GM23248 (cell line): ENCODE measurements around the gene BRINP1. TPM values are rescaled to one million over a fixed set of nuclear protein-coding genes. Genes with fewer than 3 reads are reported as not detected.
A peak's percentile ranks its signal among the peaks of the same experiment; 100 is the strongest.

ENCODE experiments used
- DNase-seq: peaks from one replicate; pipeline ENCODE4 v3.0.0-alpha.2; 2015
- H2AFZ ChIP-seq: fragments of 200-600 bp; sonication (generic); 2 replicates; pipeline ENCODE4 v1.6.1; 2016; ENCODE audit warnings: antibody characterized with exemption
- H3F3A ChIP-seq: fragments of 200-600 bp; sonication (generic); 2 replicates; pipeline ENCODE4 v1.6.1; 2016; ENCODE audit warnings: mild to moderate bottlenecking, antibody characterized with exemption, mixed run types; ENCODE audit not compliant: insufficient read depth
- H3K27ac ChIP-seq: fragments of 200-600 bp; sonication (generic); 2 replicates; pipeline ENCODE4 v1.5.1; 2016; ENCODE audit warnings: mild to moderate bottlenecking
- H3K27me3 ChIP-seq: fragments of 200-600 bp; sonication (generic); replicated peaks from 2 replicates; pipeline ENCODE4 v1.6.1; 2016; ENCODE audit warnings: mild to moderate bottlenecking; ENCODE audit not compliant: insufficient read depth
- H3K36me3 ChIP-seq: fragments of 200-600 bp; sonication (generic); 2 replicates; pipeline ENCODE4 v1.6.1; 2016; ENCODE audit warnings: low read depth, mild to moderate bottlenecking
- H3K4me1 ChIP-seq: fragments of 200-600 bp; sonication (generic); 2 replicates; pipeline ENCODE4 v1.6.1; 2016; ENCODE audit warnings: mild to moderate bottlenecking; ENCODE audit not compliant: insufficient read depth
- H3K4me2 ChIP-seq: fragments of 200-600 bp; sonication (generic); one replicate; pipeline ENCODE4 v1.6.1; 2016; ENCODE audit warnings: mild to moderate bottlenecking; ENCODE audit not compliant: unreplicated experiment
- H3K4me3 ChIP-seq: fragments of 200-600 bp; sonication (generic); 2 replicates; pipeline ENCODE4 v1.5.1; 2016; ENCODE audit warnings: mild to moderate bottlenecking
- H3K79me2 ChIP-seq: fragments of 200-600 bp; sonication (generic); 2 replicates; pipeline ENCODE4 v1.6.1; 2016; ENCODE audit warnings: mild to moderate bottlenecking; ENCODE audit not compliant: insufficient read depth
- H3K9ac ChIP-seq: fragments of 200-600 bp; sonication (generic); 2 replicates; pipeline ENCODE4 v1.6.1; 2016; ENCODE audit warnings: mild to moderate bottlenecking
- H3K9me2 ChIP-seq: fragments of 200-600 bp; sonication (generic); 2 replicates; pipeline ENCODE4 v1.6.1; 2016; ENCODE audit warnings: mixed run types, mild to moderate bottlenecking, moderate library complexity; ENCODE audit not compliant: insufficient read depth
- H3K9me3 ChIP-seq: fragments of 200-600 bp; sonication (generic); one replicate; pipeline ENCODE4 v1.6.1; 2017; ENCODE audit warnings: low read depth
- H4K20me1 ChIP-seq: fragments of 200-600 bp; sonication (generic); 2 replicates; pipeline ENCODE4 v1.6.0; 2016; ENCODE audit not compliant: insufficient read depth
- EZH2 ChIP-seq: fragments of 200-600 bp; sonication (generic); IDR thresholded peaks from 2 replicates; pipeline ENCODE4 v1.6.1; 2018; ENCODE audit warnings: antibody characterized with exemption, mild to moderate bottlenecking; ENCODE audit not compliant: insufficient read depth, poor library complexity, severe bottlenecking
- EZH2phosphoT487 ChIP-seq: fragments of 200-600 bp; sonication (generic); IDR thresholded peaks from 2 replicates; pipeline ENCODE4 v1.6.1; 2018; ENCODE audit warnings: antibody characterized with exemption, moderate library complexity, mild to moderate bottlenecking, low read depth; ENCODE audit not compliant: insufficient read depth
- WGBS, 2 experiments: methylation state at CpG; one replicate each; pipeline ENCODE4 v1.1.6; 2015 to 2017; ENCODE audit warnings: low lambda C conversion rate in 2 of 2, low coverage in 1 of 2; ENCODE audit errors: missing lambda C conversion rate in 2 of 2; 5-methylcytosine and 5-hydroxymethylcytosine counted together
- in situ Hi-C: fragments of 300-500 bp; cut with MboI; formaldehyde crosslinking; loops from 2 replicates; pipeline ENCODE4 v1.15.0; 2020
- polyA plus RNA-seq: library from polyadenylated mRNA; unstranded; fragments of >200 nt; fragmentation: Nextera tagmentation; extraction: Ambion mirVana; gene quantifications from 2 replicates; pipeline ENCODE4 v1.2.1, GENCODE V29; 2016
- total RNA-seq: library from RNA; depleted of rRNA; stranded (reverse); fragments of >200 nt; shearing (Covaris generic); gene quantifications from 2 replicates; pipeline ENCODE4 v1.2.3, GENCODE V29; 2014

Gene BRINP1
- total and polyA plus RNA-seq, 2 experiments from 2014 or later: 6.0 to 9.0 TPM

GRCh38 chr9:119357336-119358096 lies 11.7 kb downstream of the BRINP1 start:
- Histone ChIP-seq H3K27ac (no peak overlapping the region), H4K20me1 (no peaks in the 10 kb centered on the region), H3F3A (no peaks in the 10 kb centered on the region), H3K79me2 (no peaks in the 10 kb centered on the region), H3K9me2 (no peaks in the 10 kb centered on the region), H3K9ac (no peak overlapping the region), H3K9me3 (no peaks in the 10 kb centered on the region), H3K4me2 (no peak overlapping the region), H2AFZ (no peak overlapping the region), H3K27me3 (no peaks in the 10 kb centered on the region), H3K4me3 (no peak overlapping the region), H3K4me1 (no peaks in the 10 kb centered on the region), H3K36me3 (no peaks in the 10 kb centered on the region)
- DNase-seq: no peak
- TF ChIP-seq EZH2phosphoT487: no peak
- no peak for TF ChIP-seq EZH2
- in situ Hi-C loops: loop anchor here (25.0 kb wide), 1 partner anchor 1130 kb away; no protein-coding TSS in a partner anchor
- WGBS, 2 experiments: 0 to 2% methylated on average over 2 of the region's 2 CpGs

DNA sequence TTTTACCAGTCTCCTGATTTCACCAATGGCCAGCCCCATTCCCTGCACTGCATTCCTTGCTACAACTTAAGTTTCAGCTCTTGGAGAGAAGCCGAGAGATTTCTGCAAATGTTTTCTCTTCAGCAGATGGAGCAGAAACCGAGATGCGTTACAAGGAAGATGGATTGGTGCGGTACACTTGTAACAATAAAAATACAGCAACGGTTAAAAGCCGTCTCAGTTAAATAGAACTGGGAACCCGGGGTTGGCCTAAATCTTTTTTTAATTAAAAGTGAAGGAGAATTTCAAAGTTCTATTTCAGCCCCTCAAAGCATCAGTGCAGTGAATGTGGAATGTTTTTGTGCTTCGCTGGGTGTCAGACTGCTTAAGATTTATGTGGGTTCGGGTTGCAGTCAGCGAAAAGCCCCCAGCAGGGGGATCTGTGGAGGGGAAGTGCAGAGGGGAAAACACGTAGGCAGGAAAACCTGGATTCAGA lies 19.8 kb downstream of the BRINP1 start:
- H3K4me3 ChIP-seq: no peak overlapping the region; the same call in 1 of the 2 replicates
- WGBS, 2 experiments: 6 to 11% methylated on average over 11 of the region's 11 CpGs
- peak overlapping the region; percentile 46; the same call in 1 of the 2 replicates for H2AFZ ChIP-seq
- H3K4me2 ChIP-seq: peak overlapping the region; percentile 66
- no peaks in the 10 kb centered on the region for H4K20me1 ChIP-seq
- H3K4me1 ChIP-seq: no peaks in the 10 kb centered on the region
- no peaks in the 10 kb centered on the region for H3K79me2 ChIP-seq
- peak; percentile 41 for DNase-seq
- no peaks in the 10 kb centered on the region for H3K36me3 ChIP-seq
- H3K9me3 ChIP-seq: no peaks in the 10 kb centered on the region
- no peak overlapping the region for H3K27ac ChIP-seq
- H3K9ac ChIP-seq: no peak overlapping the region
- no peaks in the 10 kb centered on the region for H3K27me3 ChIP-seq
- TF ChIP-seq EZH2 (no peak), EZH2phosphoT487 (no peak)
- H3F3A ChIP-seq: no peaks in the 10 kb centered on the region
- H3K9me2 ChIP-seq: no peaks in the 10 kb centered on the region
- in situ Hi-C loops: no loop called here

DNA sequence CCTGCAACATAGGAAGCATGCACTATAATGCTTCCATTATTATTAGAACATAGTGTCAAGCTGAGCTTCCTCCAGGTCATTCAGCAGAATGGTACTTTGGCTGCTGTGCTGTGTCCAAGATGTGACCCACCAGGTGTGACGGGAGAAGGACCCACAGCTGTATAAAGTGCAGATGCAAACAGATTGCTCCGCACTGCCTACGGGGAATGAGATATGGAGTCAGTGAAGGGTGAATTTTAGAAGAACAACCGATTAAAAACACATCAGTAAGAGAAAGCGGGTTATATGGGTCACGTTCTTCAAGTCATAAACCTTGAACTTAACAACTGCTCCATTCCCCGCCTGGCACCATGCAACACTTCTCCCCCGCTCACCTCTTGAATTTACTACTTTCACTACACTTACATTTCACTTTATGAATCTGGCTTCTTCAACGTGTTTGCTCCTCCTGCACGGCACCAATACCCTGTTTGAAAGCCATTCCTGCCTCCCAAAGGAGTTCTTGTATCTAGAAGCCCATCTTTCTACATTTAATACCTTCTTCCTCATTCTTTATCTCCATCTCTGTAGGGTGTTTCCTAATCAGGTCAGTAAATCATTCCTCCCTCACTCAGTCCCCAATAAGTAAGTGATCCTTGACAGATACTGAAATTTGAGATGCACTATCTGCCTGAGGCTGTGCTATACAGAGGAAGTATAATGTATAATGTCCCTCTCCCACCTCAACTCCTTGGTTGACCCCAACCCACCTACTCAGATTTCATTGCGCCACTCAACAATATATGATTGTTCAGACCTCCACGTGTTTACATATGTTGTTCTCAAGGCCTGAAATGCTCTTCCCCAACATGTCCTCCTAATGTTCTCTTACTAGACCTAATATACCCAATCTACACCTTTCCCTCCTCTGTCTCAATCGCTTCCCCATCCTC lies 25.9 kb downstream of the BRINP1 start:
- Histone ChIP-seq H3K27ac (no peak overlapping the region), H3K9me3 (no peaks in the 10 kb centered on the region), H3K79me2 (no peaks in the 10 kb centered on the region), H4K20me1 (no peaks in the 10 kb centered on the region), H3K4me1 (no peaks in the 10 kb centered on the region), H3F3A (no peaks in the 10 kb centered on the region), H3K4me2 (no peak overlapping the region), H3K9ac (no peak overlapping the region), H3K9me2 (no peaks in the 10 kb centered on the region), H2AFZ (no peak overlapping the region), H3K27me3 (no peaks in the 10 kb centered on the region), H3K4me3 (no peak overlapping the region), H3K36me3 (no peaks in the 10 kb centered on the region)
- TF ChIP-seq EZH2: no peak
- TF ChIP-seq EZH2phosphoT487: no peak
- no peak for DNase-seq
- in situ Hi-C loops: no loop called here
- 41 to 43% methylated on average over 13 of the region's 13 CpGs for WGBS, 2 experiments

DNA sequence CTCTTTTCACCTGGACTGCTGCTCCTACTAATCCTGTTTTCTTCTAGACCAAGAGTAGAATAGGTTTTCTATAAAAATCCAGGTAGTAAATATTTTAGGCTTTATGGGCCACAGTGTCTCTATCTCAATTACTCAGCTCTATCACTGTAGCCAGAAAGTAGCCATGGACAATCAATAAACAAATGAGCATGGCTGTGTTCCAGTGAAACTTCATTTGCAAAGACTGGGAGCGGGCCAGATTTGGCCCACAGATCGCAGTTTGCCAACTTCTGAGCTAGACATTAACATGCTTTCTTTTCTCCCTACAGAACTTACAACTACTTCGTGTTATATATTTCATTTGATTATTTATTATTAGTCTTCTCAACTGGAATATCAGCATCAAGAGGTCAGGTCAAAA lies 30.2 kb downstream of the BRINP1 start:
- 38 to 52% methylated on average over 3 of the region's 3 CpGs for WGBS, 2 experiments
- no peaks in the 10 kb centered on the region for H3K79me2 ChIP-seq
- no peak overlapping the region for H3K4me2 ChIP-seq
- no peak overlapping the region for H3K4me3 ChIP-seq
- H3K9ac ChIP-seq: no peak overlapping the region
- H3K27ac ChIP-seq: no peak overlapping the region
- no peaks in the 10 kb centered on the region for H3K27me3 ChIP-seq
- H3K4me1 ChIP-seq: no peaks in the 10 kb centered on the region
- no peaks in the 10 kb centered on the region for H3K9me2 ChIP-seq
- in situ Hi-C loops: no loop called here
- H4K20me1 ChIP-seq: no peaks in the 10 kb centered on the region
- no peak for DNase-seq
- H2AFZ ChIP-seq: no peak overlapping the region
- H3K9me3 ChIP-seq: no peaks in the 10 kb centered on the region
- no peaks in the 10 kb centered on the region for H3K36me3 ChIP-seq
- no peak for TF ChIP-seq EZH2phosphoT487
- TF ChIP-seq EZH2: no peak
- no peaks in the 10 kb centered on the region for H3F3A ChIP-seq
